GM18505 (cell line): ENCODE measurements around the gene FHL2.

Experiments used
- ATAC-seq: cut with Tn5 transposase; IDR thresholded peaks from one replicate; pipeline ENCODE4 v1.9.1; 2021; ENCODE audit not compliant: unreplicated experiment
- POLR2A ChIP-seq: IDR thresholded peaks from 4 replicates; pipeline ENCODE4 v1.6.1; 2011; ENCODE audit warnings: borderline replicate concordance; ENCODE audit not compliant: insufficient read depth, insufficient read length; ENCODE audit errors: extremely low read depth

FHL2 gene

GRCh38 chr2:105385731-105386540 is 12.9 kb downstream of the FHL2 start:
- ATAC-seq, result no peak
- TF ChIP-seq POLR2A, result no peak

GRCh38 chr2:105384861-105385260 is 14.0 kb downstream of the FHL2 start:
- TF ChIP-seq POLR2A, result no peak

GRCh38 chr2:105384216-105384615 is 14.6 kb downstream of the FHL2 start:
- no peak for ATAC-seq
- TF ChIP-seq POLR2A, result no peak

More at GRCh38 chr2:105384861-105385260, 14.0 kb downstream of the FHL2 start:
- ATAC-seq, result no peak

GRCh38 chr2:105383432-105384166 is 15.3 kb downstream of the FHL2 start:
- ATAC-seq, result no peak
- no peak for TF ChIP-seq POLR2A

GRCh38 chr2:105382177-105382576 is 16.7 kb downstream of the FHL2 start:
- TF ChIP-seq POLR2A, result no peak
- ATAC-seq, result no peak

GRCh38 chr2:105381101-105381668 is 17.7 kb downstream of the FHL2 start:
- no peak for ATAC-seq
- TF ChIP-seq POLR2A, result no peak

- ATAC-seq, result no peak
- TF ChIP-seq POLR2A, result no peak
These were observed 18.3 kb downstream of the FHL2 start for GRCh38 chr2:105380432-105381100.

GRCh38 chr2:105379741-105380186 is 19.1 kb downstream of the FHL2 start:
- ATAC-seq, result no peak
- TF ChIP-seq POLR2A, result no peak

- no peak for TF ChIP-seq POLR2A
- no peak for ATAC-seq
These were observed 19.9 kb downstream of the FHL2 start for GRCh38 chr2:105378921-105379383.

GRCh38 chr2:105378276-105378840 is 20.5 kb downstream of the FHL2 start:
- no peak for TF ChIP-seq POLR2A
- no peak for ATAC-seq

- TF ChIP-seq POLR2A, result no peak
- ATAC-seq, result no peak
These were observed 21.0 kb downstream of the FHL2 start for GRCh38 chr2:105377871-105378270.

- no peak for TF ChIP-seq POLR2A
- no peak for ATAC-seq
These were observed 22.0 kb downstream of the FHL2 start for GRCh38 chr2:105376789-105377240.

GRCh38 chr2:105376010-105376409 is 22.8 kb downstream of the FHL2 start:
- ATAC-seq, result no peak
- no peak for TF ChIP-seq POLR2A
